Right lung (tissue), 5 donors: ENCODE measurements around the gene TEX14. TPM values are rescaled to one million over a fixed set of nuclear protein-coding genes. Genes with fewer than 3 reads are reported as not detected.
"Not testable (repeated sequence)": the region's sequence is repeated elsewhere in the genome, so short reads cannot be mapped to it uniquely, and the experiment has no call there.

Source experiments
- DNase-seq, 2 donors: peaks; one replicate each; pipeline ENCODE4 v3.0.0-alpha.2; 2013
- polyA plus RNA-seq, 5 donors: library from polyadenylated mRNA; unstranded; fragments of 120-200 nt; gene quantifications; one replicate each; pipeline versions ENCODE4 v1.2.1 to v1.2.3, GENCODE V29; 2013; ENCODE audit warnings: inconsistent platforms in 1 of 5, low replicate concordance in 1 of 5; ENCODE audit not compliant: insufficient read length in 5 of 5, insufficient read depth in 1 of 5

Gene TEX14
- polyA plus RNA-seq, 5 donors = 0.85 to 1.5 (median 1.0) TPM

GRCh38 chr17:58568044-58568799 lies 123.6 kb downstream of the TEX14 start:
- DNase-seq = no peak

GRCh38 chr17:58565389-58566311 lies 126.2 kb downstream of the TEX14 start:
- no peak for DNase-seq

- DNase-seq = no peak
Observed at GRCh38 chr17:58564971-58565370, 126.9 kb downstream of the TEX14 start.

DNA sequence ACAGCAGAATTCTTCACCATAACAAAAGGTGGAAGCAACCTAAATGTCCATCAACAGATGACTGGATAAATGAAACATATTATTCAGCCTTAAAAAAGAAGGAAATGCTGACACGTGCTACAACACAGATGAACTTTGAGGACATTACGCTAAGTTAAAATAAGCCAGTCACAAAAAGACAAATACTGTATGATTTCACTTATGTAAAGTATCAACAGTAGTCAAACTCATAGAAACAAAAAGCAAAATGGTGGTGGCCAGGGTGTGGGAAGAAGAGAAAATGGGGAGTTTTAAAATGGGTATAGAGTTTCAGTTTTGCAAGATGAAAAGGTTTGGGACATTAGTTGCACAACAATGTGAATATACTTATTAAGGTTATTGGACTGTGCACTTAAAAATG lies 127.6 kb downstream of the TEX14 start:
- DNase-seq = no peak

- no peak for DNase-seq
Observed at GRCh38 chr17:58560511-58560910, 131.3 kb downstream of the TEX14 start.

DNA sequence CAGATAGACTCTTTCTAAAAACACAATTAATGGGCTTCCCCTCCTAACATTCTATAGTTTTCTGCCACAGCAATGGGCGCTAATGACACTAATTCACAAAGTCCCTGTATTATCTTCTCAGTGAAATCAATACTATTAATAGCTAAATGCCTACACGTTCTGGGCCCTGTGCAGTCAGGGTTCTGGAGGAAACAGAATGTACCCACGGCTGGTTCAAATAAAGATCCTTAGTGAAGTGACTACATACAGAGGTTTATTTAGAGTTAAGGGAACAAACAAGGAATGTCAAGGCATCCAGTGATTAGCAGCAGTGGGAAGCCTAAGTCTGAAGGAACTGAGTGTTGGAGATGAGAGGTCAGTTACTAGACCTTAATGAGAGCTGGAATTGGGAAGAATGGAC lies 133.9 kb downstream of the TEX14 start:
- DNase-seq = no peak

DNA sequence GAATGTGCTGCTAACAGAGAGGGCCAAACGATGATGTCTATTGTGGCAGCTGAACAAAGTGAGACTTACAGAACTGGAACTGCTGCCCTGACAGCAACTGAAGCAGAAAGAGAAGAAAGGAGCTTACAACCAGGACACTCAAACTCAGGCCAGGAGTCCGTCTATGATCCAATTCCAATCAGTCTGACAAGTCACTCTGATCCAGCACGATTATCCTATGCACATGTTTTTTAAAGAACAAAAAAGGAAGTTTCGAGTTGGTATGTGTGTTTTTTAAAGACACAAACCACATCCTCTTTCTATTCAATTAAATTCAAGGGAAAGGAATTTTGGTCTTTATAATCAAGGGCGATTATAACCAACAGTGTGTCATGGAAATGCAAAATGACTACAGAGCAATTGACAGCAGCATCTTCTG lies 135.0 kb downstream of the TEX14 start:
- DNase-seq = no peak

DNA sequence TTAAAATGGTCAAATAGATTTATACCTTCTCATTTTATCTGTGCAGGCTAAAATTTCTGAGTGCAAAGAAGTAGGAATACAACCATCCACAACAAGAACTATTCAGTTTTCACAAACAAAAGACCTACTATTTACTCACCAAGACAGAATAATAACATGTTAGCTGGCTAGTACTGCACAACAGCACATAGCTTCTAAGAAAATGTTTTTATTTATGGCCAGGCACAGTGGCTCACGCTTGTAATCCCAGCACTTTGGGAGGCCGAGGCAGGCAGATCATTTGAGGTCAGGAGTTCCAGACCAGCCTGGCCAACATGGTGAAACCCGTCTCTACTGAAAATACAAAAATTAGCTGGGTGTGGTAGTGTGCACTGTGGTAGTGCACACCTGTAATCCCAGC lies 136.7 kb downstream of the TEX14 start:
- DNase-seq = not testable (repeated sequence)

- DNase-seq = no peak
Observed at GRCh38 chr17:58541249-58541648, 150.6 kb downstream of the TEX14 start.

DNA sequence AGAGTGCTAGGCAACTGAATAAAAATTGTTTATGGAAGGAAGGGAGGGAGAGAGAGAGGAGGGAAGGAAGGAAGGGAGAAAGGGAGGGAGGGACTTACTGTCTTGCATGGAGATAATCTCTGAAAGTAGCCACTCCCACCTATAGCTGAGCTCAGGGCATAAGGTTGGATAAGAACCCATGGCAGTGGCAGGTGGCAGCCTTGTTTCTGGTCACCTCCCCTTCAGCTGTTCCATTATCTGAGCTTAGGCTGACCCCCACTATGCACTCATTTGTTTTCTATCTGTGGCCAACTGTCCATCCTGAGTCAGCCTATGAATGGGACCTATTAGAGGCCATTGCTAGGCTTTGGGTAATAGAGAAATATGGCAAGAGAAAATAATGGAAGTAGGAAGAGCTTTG lies 152.1 kb downstream of the TEX14 start:
- DNase-seq = no peak

GRCh38 chr17:58538811-58539409 lies 152.9 kb downstream of the TEX14 start:
- DNase-seq = no peak

- no peak for DNase-seq
Observed at GRCh38 chr17:58537266-58537665, 154.6 kb downstream of the TEX14 start.

- DNase-seq = no peak
Observed at GRCh38 chr17:58536542-58536941, 155.3 kb downstream of the TEX14 start.

DNA sequence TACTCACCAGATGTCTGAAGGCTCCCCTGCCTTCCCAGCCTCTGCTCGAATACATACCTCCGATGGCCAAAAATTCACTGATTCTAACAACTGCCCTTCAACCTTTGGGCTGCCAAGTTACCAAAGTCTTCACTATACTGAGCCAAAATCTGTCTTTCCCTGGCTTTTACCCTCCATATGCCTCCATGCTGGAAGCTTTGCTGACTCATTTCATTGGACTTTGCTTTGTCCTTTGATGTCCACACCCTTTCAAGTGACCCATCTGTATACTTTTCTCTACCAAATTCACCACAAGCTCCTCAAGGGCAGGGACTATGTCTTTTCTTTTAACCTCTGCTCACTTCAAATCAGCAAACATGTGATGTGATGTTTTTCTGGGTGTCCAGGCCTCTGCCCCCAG lies 156.4 kb downstream of the TEX14 start:
- DNase-seq = no peak

GRCh38 chr17:58534901-58535421 lies 156.9 kb downstream of the TEX14 start:
- no peak for DNase-seq

DNA sequence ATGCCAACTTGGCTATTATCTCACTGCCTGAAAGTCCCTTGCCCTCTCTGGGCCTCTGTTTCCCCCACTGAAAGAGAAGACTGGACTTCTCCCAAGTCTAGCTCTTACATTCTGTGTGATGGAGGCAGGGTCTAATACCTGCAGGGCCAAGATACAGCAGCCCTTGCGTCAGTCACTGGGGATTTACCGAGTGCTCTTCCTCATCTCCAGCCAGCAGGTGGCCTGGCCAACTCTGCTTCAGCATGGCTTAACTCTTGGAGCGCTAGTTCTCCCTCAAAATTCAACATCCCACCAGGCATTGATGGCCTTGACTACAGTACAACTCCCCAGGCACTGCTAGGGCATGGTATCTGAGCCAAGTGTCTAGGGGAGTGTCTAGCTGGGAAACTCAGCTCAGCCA lies 157.5 kb downstream of the TEX14 start:
- no peak for DNase-seq

GRCh38 chr17:58533616-58534188 lies 158.1 kb downstream of the TEX14 start:
- no peak for DNase-seq

DNA sequence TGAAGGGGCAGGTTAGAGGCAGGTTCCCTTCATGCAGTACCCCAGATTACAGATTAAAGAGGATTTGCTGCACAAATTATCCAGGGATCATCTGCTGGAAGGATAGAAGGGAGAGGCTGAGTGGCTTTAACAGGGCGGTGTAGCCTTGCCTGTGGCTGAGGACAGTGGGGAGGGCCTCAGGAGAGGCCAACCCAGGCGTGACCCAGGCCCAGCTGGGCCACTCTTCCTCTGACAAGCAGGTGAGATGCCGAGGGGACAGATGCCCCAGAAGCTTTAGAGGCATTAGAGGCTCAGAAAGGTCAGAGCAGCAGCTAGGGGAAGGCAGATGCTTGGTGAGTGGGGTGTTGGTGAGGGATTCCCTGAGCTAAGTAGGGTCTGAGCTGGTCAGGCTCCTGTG lies 159.3 kb downstream of the TEX14 start:
- DNase-seq = no peak

DNA sequence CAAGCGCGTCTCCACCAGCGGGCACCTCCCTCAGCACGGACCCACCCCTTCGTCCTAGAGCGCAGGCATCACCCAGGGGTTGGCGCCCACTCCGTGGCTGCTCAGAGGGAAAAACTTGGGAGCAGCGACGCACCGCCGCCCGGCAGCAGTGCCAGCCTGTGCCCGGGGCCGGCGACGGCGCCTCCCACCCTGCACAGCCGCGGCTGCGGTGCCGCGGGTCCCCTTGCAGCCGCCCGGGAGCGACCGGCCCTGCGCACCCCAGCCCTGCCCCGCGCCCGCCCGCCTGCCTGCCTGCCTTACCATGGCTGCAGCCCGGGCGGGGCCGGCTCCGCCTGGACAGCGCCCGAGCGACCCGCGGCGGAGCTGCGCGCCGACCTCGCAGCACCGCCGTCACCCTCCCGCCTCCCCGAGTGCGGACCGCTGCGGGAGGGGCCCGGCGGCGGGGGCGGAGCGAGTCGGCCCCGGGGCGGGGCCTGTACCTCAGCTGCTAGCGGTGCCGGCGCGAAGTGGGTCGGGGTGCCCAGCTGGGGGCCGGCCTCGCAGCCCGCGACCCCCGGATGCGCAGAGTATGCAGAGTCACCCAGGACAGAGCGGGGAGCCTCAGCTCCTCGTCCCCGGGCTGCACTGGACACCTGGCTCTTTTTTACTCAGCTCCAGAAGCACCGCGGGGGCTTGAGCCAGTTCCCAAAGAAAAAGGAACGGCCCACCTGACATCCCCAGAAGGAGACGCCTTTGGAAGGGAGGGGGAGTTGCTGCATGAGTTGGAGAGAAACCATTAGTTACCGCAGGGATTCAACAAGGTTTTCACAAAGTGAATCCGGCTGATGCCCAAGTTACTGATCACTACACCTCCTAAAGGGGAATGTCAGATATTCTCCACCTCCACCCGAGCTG lies 159.9 kb downstream of the TEX14 start:
- peak in 1 of 2 donors; percentile 24 for DNase-seq

GRCh38 chr17:58531122-58531521 lies 160.7 kb downstream of the TEX14 start:
- no peak for DNase-seq

DNA sequence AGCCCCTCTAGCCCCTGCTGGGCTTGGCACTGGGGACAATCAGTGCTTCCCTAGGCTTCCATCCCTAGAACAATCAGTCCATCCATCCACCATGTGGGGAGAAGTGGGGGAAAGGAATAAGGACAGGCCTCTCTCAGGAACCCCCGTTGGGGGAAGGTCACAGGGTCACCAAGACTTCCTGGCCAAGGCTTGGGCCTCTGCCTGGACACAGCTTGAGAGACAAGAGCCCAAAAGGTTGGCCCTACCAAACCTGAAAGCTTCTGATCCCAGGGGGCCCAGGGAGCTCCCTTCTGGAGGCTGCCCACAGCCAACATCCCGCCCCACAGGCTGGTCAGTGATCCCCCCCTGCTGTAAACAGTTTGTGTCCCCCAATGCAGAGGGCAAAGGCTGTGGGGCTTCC lies 161.2 kb downstream of the TEX14 start:
- no peak for DNase-seq
